ENCODE measurements around the gene SUPT16H. TPM values are rescaled to one million over a fixed set of nuclear protein-coding genes. Genes with fewer than 3 reads are reported as not detected.
A peak's percentile ranks its signal among the peaks of the same experiment; 100 is the strongest.

SUPT16H gene
- total and polyA plus RNA-seq, 10 of the 15 experiments (the other 5 are each of a cell fraction or from before 2014, with no cell fraction given), result 90.7 to 201 (median 121) TPM

- TF ChIP-seq IKZF2 (IDR thresholded peaks at IDR 0.05) (peak in 1 of 2 experiments; percentile 51; a peak in 2 of 4 replicates), PAX8 (IDR thresholded peaks at IDR 0.05) (no peak), JUND (IDR thresholded peaks at IDR 0.05; ENCODE audit: low read depth, low read length) (no peak), FOXK2 (IDR thresholded peaks at IDR 0.05) (peak; percentile 21; the same call in 1 of the 2 replicates), RUNX3 (IDR thresholded peaks at IDR 0.05; ENCODE audit: low read length) (peak; percentile 38), ETV6 (conservative IDR thresholded peaks at IDR 0.05 in 1 of 2, IDR thresholded peaks at IDR 0.05 in 1 of 2; ENCODE audit: borderline replicate concordance in 1 of 2, low read depth in 1 of 2) (0 out of 4 replicates have a peak, but pooled peaks of 1 of the 2 experiments have one; percentile 20), POLR2A (IDR thresholded peaks at IDR 0.05; ENCODE audit: low read depth, low read length) (peak; percentile 82), SUPT20H (IDR thresholded peaks at IDR 0.05; ENCODE audit: borderline replicate concordance, control insufficient read depth, low read depth, low read length) (no peak), YY1 (IDR thresholded peaks at IDR 0.05; ENCODE audit: low read depth, low read length) (peak; percentile 52), CHD1 (IDR thresholded peaks at IDR 0.05; ENCODE audit: low read depth, low read length) (no peak)
- TF ChIP-seq, protein P1, sequence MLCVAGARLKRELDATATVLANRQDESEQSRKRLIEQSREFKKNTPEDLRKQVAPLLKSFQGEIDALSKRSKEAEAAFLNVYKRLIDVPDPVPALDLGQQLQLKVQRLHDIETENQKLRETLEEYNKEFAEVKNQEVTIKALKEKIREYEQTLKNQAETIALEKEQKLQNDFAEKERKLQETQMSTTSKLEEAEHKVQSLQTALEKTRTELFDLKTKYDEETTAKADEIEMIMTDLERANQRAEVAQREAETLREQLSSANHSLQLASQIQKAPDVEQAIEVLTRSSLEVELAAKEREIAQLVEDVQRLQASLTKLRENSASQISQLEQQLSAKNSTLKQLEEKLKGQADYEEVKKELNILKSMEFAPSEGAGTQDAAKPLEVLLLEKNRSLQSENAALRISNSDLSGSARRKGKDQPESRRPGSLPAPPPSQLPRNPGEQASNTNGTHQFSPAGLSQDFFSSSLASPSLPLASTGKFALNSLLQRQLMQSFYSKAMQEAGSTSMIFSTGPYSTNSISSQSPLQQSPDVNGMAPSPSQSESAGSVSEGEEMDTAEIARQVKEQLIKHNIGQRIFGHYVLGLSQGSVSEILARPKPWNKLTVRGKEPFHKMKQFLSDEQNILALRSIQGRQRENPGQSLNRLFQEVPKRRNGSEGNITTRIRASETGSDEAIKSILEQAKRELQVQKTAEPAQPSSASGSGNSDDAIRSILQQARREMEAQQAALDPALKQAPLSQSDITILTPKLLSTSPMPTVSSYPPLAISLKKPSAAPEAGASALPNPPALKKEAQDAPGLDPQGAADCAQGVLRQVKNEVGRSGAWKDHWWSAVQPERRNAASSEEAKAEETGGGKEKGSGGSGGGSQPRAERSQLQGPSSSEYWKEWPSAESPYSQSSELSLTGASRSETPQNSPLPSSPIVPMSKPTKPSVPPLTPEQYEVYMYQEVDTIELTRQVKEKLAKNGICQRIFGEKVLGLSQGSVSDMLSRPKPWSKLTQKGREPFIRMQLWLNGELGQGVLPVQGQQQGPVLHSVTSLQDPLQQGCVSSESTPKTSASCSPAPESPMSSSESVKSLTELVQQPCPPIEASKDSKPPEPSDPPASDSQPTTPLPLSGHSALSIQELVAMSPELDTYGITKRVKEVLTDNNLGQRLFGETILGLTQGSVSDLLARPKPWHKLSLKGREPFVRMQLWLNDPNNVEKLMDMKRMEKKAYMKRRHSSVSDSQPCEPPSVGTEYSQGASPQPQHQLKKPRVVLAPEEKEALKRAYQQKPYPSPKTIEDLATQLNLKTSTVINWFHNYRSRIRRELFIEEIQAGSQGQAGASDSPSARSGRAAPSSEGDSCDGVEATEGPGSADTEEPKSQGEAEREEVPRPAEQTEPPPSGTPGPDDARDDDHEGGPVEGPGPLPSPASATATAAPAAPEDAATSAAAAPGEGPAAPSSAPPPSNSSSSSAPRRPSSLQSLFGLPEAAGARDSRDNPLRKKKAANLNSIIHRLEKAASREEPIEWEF (IDR thresholded peaks at IDR 0.05; ENCODE audit: insufficient replicate concordance, low read depth, low read length), result no peak
- TF ChIP-seq, protein P2, sequence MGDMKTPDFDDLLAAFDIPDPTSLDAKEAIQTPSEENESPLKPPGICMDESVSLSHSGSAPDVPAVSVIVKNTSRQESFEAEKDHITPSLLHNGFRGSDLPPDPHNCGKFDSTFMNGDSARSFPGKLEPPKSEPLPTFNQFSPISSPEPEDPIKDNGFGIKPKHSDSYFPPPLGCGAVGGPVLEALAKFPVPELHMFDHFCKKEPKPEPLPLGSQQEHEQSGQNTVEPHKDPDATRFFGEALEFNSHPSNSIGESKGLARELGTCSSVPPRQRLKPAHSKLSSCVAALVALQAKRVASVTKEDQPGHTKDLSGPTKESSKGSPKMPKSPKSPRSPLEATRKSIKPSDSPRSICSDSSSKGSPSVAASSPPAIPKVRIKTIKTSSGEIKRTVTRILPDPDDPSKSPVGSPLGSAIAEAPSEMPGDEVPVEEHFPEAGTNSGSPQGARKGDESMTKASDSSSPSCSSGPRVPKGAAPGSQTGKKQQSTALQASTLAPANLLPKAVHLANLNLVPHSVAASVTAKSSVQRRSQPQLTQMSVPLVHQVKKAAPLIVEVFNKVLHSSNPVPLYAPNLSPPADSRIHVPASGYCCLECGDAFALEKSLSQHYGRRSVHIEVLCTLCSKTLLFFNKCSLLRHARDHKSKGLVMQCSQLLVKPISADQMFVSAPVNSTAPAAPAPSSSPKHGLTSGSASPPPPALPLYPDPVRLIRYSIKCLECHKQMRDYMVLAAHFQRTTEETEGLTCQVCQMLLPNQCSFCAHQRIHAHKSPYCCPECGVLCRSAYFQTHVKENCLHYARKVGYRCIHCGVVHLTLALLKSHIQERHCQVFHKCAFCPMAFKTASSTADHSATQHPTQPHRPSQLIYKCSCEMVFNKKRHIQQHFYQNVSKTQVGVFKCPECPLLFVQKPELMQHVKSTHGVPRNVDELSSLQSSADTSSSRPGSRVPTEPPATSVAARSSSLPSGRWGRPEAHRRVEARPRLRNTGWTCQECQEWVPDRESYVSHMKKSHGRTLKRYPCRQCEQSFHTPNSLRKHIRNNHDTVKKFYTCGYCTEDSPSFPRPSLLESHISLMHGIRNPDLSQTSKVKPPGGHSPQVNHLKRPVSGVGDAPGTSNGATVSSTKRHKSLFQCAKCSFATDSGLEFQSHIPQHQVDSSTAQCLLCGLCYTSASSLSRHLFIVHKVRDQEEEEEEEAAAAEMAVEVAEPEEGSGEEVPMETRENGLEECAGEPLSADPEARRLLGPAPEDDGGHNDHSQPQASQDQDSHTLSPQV (IDR thresholded peaks at IDR 0.05), result no peak
- TF ChIP-seq, protein P3, sequence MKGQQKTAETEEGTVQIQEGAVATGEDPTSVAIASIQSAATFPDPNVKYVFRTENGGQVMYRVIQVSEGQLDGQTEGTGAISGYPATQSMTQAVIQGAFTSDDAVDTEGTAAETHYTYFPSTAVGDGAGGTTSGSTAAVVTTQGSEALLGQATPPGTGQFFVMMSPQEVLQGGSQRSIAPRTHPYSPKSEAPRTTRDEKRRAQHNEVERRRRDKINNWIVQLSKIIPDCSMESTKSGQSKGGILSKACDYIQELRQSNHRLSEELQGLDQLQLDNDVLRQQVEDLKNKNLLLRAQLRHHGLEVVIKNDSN (IDR thresholded peaks at IDR 0.05; ENCODE audit: borderline replicate concordance, extremely low read length, insufficient read depth, low read depth, low read length), result no peak
These were observed 652 bp downstream of the SUPT16H start (continued) for GRCh38 chr14:21382886-21383847.
